GM12874 (cell line): ENCODE measurements around the gene UBASH3A.

Experiments used
- CTCF ChIP-seq: IDR thresholded peaks from 2 replicates; pipeline ENCODE4 v1.5.1; 2011; ENCODE audit warnings: low read depth, mild to moderate bottlenecking, control low read depth, low read length, moderate library complexity; ENCODE audit not compliant: insufficient read depth

Gene UBASH3A

GRCh38 chr21:42367367-42368165, 36.1 kb upstream of the UBASH3A start:
- no peak for TF ChIP-seq CTCF

DNA sequence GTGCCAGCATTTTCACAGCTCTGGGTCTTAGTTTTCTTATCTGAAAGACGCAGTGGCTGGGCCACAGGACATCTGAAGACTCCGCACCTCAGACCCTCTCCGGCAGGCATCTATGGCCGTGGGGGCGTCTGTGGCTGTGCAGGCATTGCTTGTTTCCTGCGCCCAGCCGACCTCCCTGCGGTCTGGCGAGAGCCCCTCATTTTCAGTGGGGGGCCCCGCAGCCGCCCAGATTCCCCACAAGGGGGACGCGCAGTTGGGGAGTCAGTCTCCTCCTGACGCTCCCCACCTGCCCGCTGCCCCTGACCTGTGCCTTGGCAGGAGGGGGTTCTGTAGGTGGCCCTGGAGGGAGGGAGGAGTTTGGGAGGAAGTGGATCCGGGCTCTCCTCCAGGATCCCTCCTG, 33.9 kb upstream of the UBASH3A start:
- TF ChIP-seq CTCF: peak; percentile 8; the same call in 1 of the 2 replicates

DNA sequence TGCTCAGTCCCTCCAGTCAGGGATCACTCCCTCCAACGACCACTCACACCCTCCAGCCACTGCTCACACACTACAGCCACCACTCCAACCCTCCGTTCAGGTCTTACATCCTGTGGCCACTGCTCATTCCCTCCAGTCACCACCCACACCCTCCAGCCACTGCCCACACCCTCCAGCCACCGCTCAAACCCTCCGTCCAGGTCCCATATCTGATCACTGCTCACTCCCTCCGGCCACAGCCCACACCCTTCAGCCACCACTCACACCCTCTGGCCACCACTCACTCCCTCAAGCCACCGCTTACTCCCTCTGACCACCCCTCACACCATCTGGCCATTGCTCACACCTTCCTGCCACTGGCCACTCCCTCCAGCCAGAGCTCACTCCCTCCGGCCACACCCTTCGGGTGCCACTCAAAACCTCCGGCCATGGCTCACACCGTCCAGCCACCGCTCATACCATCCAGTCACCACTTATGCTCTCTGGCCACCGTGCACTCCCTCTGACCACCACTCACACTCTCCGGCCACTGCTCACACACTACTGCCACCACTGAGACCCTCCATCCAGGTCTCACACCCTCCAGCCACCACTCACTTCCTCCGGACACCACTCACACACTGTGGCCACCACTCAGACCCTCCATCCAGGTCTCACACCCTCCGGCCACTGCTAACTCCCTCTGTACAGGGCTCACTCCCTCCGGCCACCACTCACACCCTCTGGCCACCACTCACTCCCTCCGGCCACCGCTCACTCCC, 32.6 kb upstream of the UBASH3A start:
- no peak for TF ChIP-seq CTCF

- no peak for TF ChIP-seq CTCF
Observed at GRCh38 chr21:42373196-42373907, 30.4 kb upstream of the UBASH3A start.

DNA sequence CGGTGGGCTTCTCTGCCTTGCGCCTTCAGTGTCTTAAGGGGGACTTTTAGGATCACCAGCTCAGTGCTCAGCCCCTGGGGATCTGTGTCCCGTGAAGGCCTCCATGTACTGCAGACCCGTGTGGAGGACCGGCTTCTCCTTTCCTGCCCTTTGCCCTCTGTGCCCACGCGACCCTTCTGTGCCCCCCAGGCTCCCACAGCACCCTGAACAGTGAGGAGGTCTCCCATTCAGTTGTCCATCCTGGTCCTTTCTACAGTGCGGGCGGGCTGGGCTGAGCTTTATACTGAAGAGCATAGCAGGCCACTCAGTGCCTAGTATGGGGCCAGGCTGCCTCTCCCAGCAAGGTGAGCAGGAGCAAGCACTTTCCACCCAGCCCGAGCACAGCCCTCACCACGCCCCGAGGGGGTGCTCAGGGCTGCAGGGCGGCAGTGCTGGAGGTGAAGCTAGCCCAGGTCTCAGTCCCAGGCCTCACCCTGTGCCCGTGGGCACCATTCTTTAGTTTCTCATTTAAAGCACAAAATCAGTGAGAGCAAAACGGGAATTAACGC, 29.7 kb upstream of the UBASH3A start:
- TF ChIP-seq CTCF: no peak

DNA sequence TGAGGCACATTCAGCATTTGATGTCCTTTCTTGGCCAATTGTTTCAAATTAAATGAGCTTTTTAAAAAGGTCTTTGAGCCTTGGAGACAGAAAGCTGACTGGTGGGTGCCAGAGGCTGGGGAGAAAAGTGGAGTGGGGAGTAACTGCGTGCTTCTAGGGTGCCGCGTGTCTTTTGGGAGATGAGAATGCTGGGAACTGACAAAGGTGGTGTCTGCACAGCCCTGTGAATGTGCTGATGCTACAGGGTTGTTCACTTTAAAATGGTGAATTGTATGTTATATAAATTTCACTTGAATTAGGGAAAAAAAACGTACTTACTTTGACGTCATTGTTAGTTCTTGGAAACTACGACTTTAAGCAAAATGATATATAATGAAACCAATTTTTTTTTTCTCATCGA, 29.2 kb upstream of the UBASH3A start:
- TF ChIP-seq CTCF: no peak
